Activated CD8-positive, alpha-beta memory T cell treated with anti-CD3 and anti-CD28 coated beads, Interleukin-2, amount 50 U/mL, for 48 hours (primary cell): ENCODE data around the gene TFPI.
"Not testable (repeated sequence)": the region's sequence is repeated elsewhere in the genome, so short reads cannot be mapped to it uniquely, and the experiment has no call there.

Experiments used
- DNase-seq: peaks from one replicate; pipeline ENCODE4 v3.0.0-alpha.2; 2020

TFPI gene

GRCh38 chr2:187552828-187553681 is 1.2 kb downstream of the TFPI start:
- no peak for DNase-seq

GRCh38 chr2:187552381-187552780 is 1.9 kb downstream of the TFPI start:
- no peak for DNase-seq

- DNase-seq, result no peak
These were observed 3.4 kb downstream of the TFPI start for GRCh38 chr2:187550857-187551256.

- no peak for DNase-seq
These were observed 4.2 kb downstream of the TFPI start for GRCh38 chr2:187549951-187550555.

- DNase-seq, result no peak
These were observed 5.0 kb downstream of the TFPI start for GRCh38 chr2:187549193-187549592.

- DNase-seq, result no peak
These were observed 5.6 kb downstream of the TFPI start for GRCh38 chr2:187548656-187549055.

- DNase-seq, result no peak
These were observed 6.8 kb downstream of the TFPI start for GRCh38 chr2:187547353-187547979.

GRCh38 chr2:187546762-187547333 is 7.4 kb downstream of the TFPI start:
- DNase-seq, result no peak

GRCh38 chr2:187545238-187545751 is 8.9 kb downstream of the TFPI start:
- no peak for DNase-seq

- no peak for DNase-seq
These were observed 9.7 kb downstream of the TFPI start for GRCh38 chr2:187544371-187545080.

GRCh38 chr2:187543488-187543887 is 10.7 kb downstream of the TFPI start:
- DNase-seq, result no peak

- no peak for DNase-seq
These were observed 12.1 kb downstream of the TFPI start for GRCh38 chr2:187542123-187542522.

GRCh38 chr2:187541086-187542085 is 12.8 kb downstream of the TFPI start:
- no peak for DNase-seq

GRCh38 chr2:187538222-187538621 is 16.0 kb downstream of the TFPI start:
- DNase-seq, result not testable (repeated sequence)

GRCh38 chr2:187535381-187535780 is 18.9 kb downstream of the TFPI start:
- not testable (repeated sequence) for DNase-seq

- DNase-seq, result no peak
These were observed 21.7 kb downstream of the TFPI start for GRCh38 chr2:187532333-187533120.

GRCh38 chr2:187529977-187530721 is 24.1 kb downstream of the TFPI start:
- DNase-seq, result no peak

- no peak for DNase-seq
These were observed 24.8 kb downstream of the TFPI start for GRCh38 chr2:187529248-187529976.

GRCh38 chr2:187528042-187528441 is 26.2 kb downstream of the TFPI start:
- no peak for DNase-seq
